Measurements from ENCODE around the gene SRC.

SRC gene

GRCh38 chr20:37354210-37355195, 8.6 kb downstream of the SRC start:
- no peak for TF ChIP-seq ZFP3 (CRISPR knock-in tag; IDR thresholded peaks at IDR 0.05)
- no peak for TF ChIP-seq GLIS3 (CRISPR knock-in tag; IDR thresholded peaks at IDR 0.05)
- TF ChIP-seq SNAI2 (CRISPR knock-in tag; IDR thresholded peaks at IDR 0.05) = no peak
- no peak for TF ChIP-seq CSDC2 (CRISPR knock-in tag; IDR thresholded peaks at IDR 0.05)
- TF ChIP-seq CREB5 (CRISPR knock-in tag; IDR thresholded peaks at IDR 0.05; ENCODE audit: low read depth) = no peak
- no peak for TF ChIP-seq ESRRG (CRISPR knock-in tag; IDR thresholded peaks at IDR 0.05)
- no peak for TF ChIP-seq RARB (CRISPR knock-in tag; IDR thresholded peaks at IDR 0.05)
- TF ChIP-seq PATZ1 (CRISPR knock-in tag; IDR thresholded peaks at IDR 0.05; ENCODE audit: borderline replicate concordance) = no peak
- no peak for TF ChIP-seq OSR1 (CRISPR knock-in tag; IDR thresholded peaks at IDR 0.05)
- no peak for TF ChIP-seq CSRNP3 (CRISPR knock-in tag; IDR thresholded peaks at IDR 0.05)
- no peak for TF ChIP-seq ISL1 (CRISPR knock-in tag; IDR thresholded peaks at IDR 0.05)
- no peak for TF ChIP-seq TOX (CRISPR knock-in tag; IDR thresholded peaks at IDR 0.05; ENCODE audit: borderline replicate concordance)
- no peak for TF ChIP-seq ZC3H10 (CRISPR knock-in tag; IDR thresholded peaks at IDR 0.05)
- TF ChIP-seq ZNF70 (CRISPR knock-in tag; IDR thresholded peaks at IDR 0.05) = no peak
- ATAC-seq = no peak

GRCh38 chr20:37355252-37356180, 9.6 kb downstream of the SRC start:
- no peak for ATAC-seq
- TF ChIP-seq TSHZ2 (CRISPR knock-in tag; IDR thresholded peaks at IDR 0.05) (no peak), PPARA (CRISPR knock-in tag; IDR thresholded peaks at IDR 0.05; ENCODE audit: borderline replicate concordance) (no peak), ISL1 (CRISPR knock-in tag; IDR thresholded peaks at IDR 0.05) (no peak), PATZ1 (CRISPR knock-in tag; IDR thresholded peaks at IDR 0.05; ENCODE audit: borderline replicate concordance) (no peak), CSDC2 (CRISPR knock-in tag; IDR thresholded peaks at IDR 0.05) (no peak), BACH2 (CRISPR knock-in tag; IDR thresholded peaks at IDR 0.05; ENCODE audit: borderline replicate concordance) (no peak), ARNTL (CRISPR knock-in tag; IDR thresholded peaks at IDR 0.05; ENCODE audit: borderline replicate concordance, low read depth) (no peak), TOX (CRISPR knock-in tag; IDR thresholded peaks at IDR 0.05; ENCODE audit: borderline replicate concordance) (no peak), ZFP3 (CRISPR knock-in tag; IDR thresholded peaks at IDR 0.05) (peak; percentile 91)
